Measurements from ENCODE around the gene ADAMTS3. TPM values are rescaled to one million over a fixed set of nuclear protein-coding genes. Genes with fewer than 3 reads are reported as not detected.

ADAMTS3 gene
- polyA plus RNA-seq, 1 donor (not counting 4 experiments of a cell fraction or from before 2014, with no cell fraction given) = 0.09 TPM

GRCh38 chr4:72305080-72305479, 263.9 kb downstream of the ADAMTS3 start:
- H3K27ac ChIP-seq (ENCODE audit: control insufficient read depth, insufficient read depth, low read length) = no peak overlapping the region
- no peaks in the 10 kb centered on the region for H3K27me3 ChIP-seq (ENCODE audit: control insufficient read depth, extremely low read depth, insufficient read depth, low read length)
- no peak for DNase-seq (ENCODE audit: low read depth, low spot score)
- no peaks in the 10 kb centered on the region for H3K9me3 ChIP-seq (ENCODE audit: control insufficient read depth, low read depth, low read length)
- dilution Hi-C loops (cut with MboI; ENCODE audit: extremely low pct_ligation_motif_present, low sequenced_read_pairs) = no loop called here
- H3K4me1 ChIP-seq (ENCODE audit: control insufficient read depth, extremely low read depth, insufficient read depth, low read length) = no peaks in the 10 kb centered on the region
- H2AFZ ChIP-seq (ENCODE audit: control insufficient read depth, low read length) = no peak overlapping the region
- no peak for FAIRE-seq
- no peaks in the 10 kb centered on the region for H3K36me3 ChIP-seq (ENCODE audit: control insufficient read depth in 2 of 2, extremely low read depth in 1 of 2, insufficient read depth in 2 of 2, low read length in 2 of 2)
- TF ChIP-seq CTCF (optimal IDR thresholded peaks at IDR 0.05 in 1 of 3, IDR thresholded peaks at IDR 0.05 in 1 of 3, conservative IDR thresholded peaks at IDR 0.05 in 1 of 3; ENCODE audit: extremely low read depth in 1 of 3, insufficient read depth in 2 of 3, low read length in 3 of 3) (no peak), EZH2 (IDR thresholded peaks at IDR 0.05; ENCODE audit: low read length) (no peak)
- H3K9me1 ChIP-seq (ENCODE audit: control insufficient read depth, extremely low read depth, insufficient read depth, low read length) = no peaks in the 10 kb centered on the region
- no peak overlapping the region for H3K9ac ChIP-seq (ENCODE audit: control insufficient read depth, extremely low read depth, insufficient read depth, low read length)
- no peak overlapping the region for H3K4me3 ChIP-seq (ENCODE audit: control insufficient read depth in 2 of 3, extremely low read depth in 1 of 3, insufficient read depth in 2 of 3, low read depth in 1 of 3, low read length in 3 of 3)
- H4K20me1 ChIP-seq (ENCODE audit: control insufficient read depth, extremely low read depth, insufficient read depth, low read length) = no peaks in the 10 kb centered on the region
- no peaks in the 10 kb centered on the region for H3K79me2 ChIP-seq (ENCODE audit: control insufficient read depth, insufficient read depth, low read length)
- H3K4me2 ChIP-seq (ENCODE audit: control insufficient read depth, extremely low read depth, insufficient read depth, low read depth, low read length) = no peak overlapping the region

GRCh38 chr4:72302981-72303704, 265.9 kb downstream of the ADAMTS3 start:
- FAIRE-seq (peak; percentile 51), DNase-seq (ENCODE audit: low read depth, low spot score) (no peak)
- H3K9me1 ChIP-seq (ENCODE audit: control insufficient read depth, extremely low read depth, insufficient read depth, low read length) = no peaks in the 10 kb centered on the region
- H3K9ac ChIP-seq (ENCODE audit: control insufficient read depth, extremely low read depth, insufficient read depth, low read length) = no peak overlapping the region
- H3K9me3 ChIP-seq (ENCODE audit: control insufficient read depth, low read depth, low read length) = no peaks in the 10 kb centered on the region
- H2AFZ ChIP-seq (ENCODE audit: control insufficient read depth, low read length) = no peak overlapping the region
- dilution Hi-C loops (cut with MboI; ENCODE audit: extremely low pct_ligation_motif_present, low sequenced_read_pairs) = no loop called here
- H3K4me1 ChIP-seq (ENCODE audit: control insufficient read depth, extremely low read depth, insufficient read depth, low read length) = no peaks in the 10 kb centered on the region
- H3K79me2 ChIP-seq (ENCODE audit: control insufficient read depth, insufficient read depth, low read length) = no peaks in the 10 kb centered on the region
- H3K36me3 ChIP-seq (ENCODE audit: control insufficient read depth in 2 of 2, extremely low read depth in 1 of 2, insufficient read depth in 2 of 2, low read length in 2 of 2) = no peaks in the 10 kb centered on the region
- H3K4me2 ChIP-seq (ENCODE audit: control insufficient read depth, extremely low read depth, insufficient read depth, low read depth, low read length) = no peak overlapping the region
- TF ChIP-seq CTCF (optimal IDR thresholded peaks at IDR 0.05 in 1 of 3, IDR thresholded peaks at IDR 0.05 in 1 of 3, conservative IDR thresholded peaks at IDR 0.05 in 1 of 3; ENCODE audit: extremely low read depth in 1 of 3, insufficient read depth in 2 of 3, low read length in 3 of 3) = peak; percentile 64 to 69 (median 67)
- no peak for TF ChIP-seq EZH2 (IDR thresholded peaks at IDR 0.05; ENCODE audit: low read length)
- H3K27ac ChIP-seq (ENCODE audit: control insufficient read depth, insufficient read depth, low read length) = no peak overlapping the region
- H3K4me3 ChIP-seq (ENCODE audit: control insufficient read depth in 2 of 3, extremely low read depth in 1 of 3, insufficient read depth in 2 of 3, low read depth in 1 of 3, low read length in 3 of 3) = no peak overlapping the region
- no peaks in the 10 kb centered on the region for H4K20me1 ChIP-seq (ENCODE audit: control insufficient read depth, extremely low read depth, insufficient read depth, low read length)
- no peaks in the 10 kb centered on the region for H3K27me3 ChIP-seq (ENCODE audit: control insufficient read depth, extremely low read depth, insufficient read depth, low read length)

Data from keratinocyte (primary cell).